Stomach smooth muscle (tissue), 2 donors: Measurements from ENCODE around the gene HDAC8.
A peak's percentile ranks its signal among the peaks of the same experiment; 100 is the strongest.
"Not testable (repeated sequence)": the region's sequence is repeated elsewhere in the genome, so short reads cannot be mapped to it uniquely, and the experiment has no call there.

ENCODE experiments used
- H3K27ac ChIP-seq: one replicate; pipeline ENCODE4 v1.7.0; 2013; ENCODE audit warnings: mild to moderate bottlenecking, low read length, inconsistent platforms
- H3K27me3 ChIP-seq, 2 donors: one replicate each; pipeline ENCODE4 v1.7.0; 2013; ENCODE audit warnings: low read length in 2 of 2; ENCODE audit not compliant: insufficient read depth in 2 of 2, control insufficient read depth in 1 of 2
- H3K36me3 ChIP-seq, 2 donors: one replicate each; pipeline ENCODE4 v1.7.0; 2013; ENCODE audit warnings: low read length in 2 of 2; ENCODE audit not compliant: control insufficient read depth in 2 of 2, insufficient read depth in 2 of 2
- H3K4me1 ChIP-seq: one replicate; pipeline ENCODE4 v1.7.0; 2013; ENCODE audit warnings: low read length; ENCODE audit not compliant: control insufficient read depth, insufficient read depth
- H3K4me3 ChIP-seq, 2 donors: one replicate each; pipeline ENCODE4 v1.7.0; 2013; ENCODE audit warnings: low read length in 2 of 2
- H3K9ac ChIP-seq, 2 donors: one replicate each; pipeline ENCODE4 v1.7.0; 2013; ENCODE audit warnings: low read length in 2 of 2, mild to moderate bottlenecking in 1 of 2
- H3K9me3 ChIP-seq, 2 donors: one replicate each; pipeline ENCODE4 v1.7.0; 2013; ENCODE audit warnings: low read length in 2 of 2; ENCODE audit not compliant: control insufficient read depth in 2 of 2
- donor health status: healthy.
- donor health status: Pancreatic carcinoma.

Gene HDAC8

DNA sequence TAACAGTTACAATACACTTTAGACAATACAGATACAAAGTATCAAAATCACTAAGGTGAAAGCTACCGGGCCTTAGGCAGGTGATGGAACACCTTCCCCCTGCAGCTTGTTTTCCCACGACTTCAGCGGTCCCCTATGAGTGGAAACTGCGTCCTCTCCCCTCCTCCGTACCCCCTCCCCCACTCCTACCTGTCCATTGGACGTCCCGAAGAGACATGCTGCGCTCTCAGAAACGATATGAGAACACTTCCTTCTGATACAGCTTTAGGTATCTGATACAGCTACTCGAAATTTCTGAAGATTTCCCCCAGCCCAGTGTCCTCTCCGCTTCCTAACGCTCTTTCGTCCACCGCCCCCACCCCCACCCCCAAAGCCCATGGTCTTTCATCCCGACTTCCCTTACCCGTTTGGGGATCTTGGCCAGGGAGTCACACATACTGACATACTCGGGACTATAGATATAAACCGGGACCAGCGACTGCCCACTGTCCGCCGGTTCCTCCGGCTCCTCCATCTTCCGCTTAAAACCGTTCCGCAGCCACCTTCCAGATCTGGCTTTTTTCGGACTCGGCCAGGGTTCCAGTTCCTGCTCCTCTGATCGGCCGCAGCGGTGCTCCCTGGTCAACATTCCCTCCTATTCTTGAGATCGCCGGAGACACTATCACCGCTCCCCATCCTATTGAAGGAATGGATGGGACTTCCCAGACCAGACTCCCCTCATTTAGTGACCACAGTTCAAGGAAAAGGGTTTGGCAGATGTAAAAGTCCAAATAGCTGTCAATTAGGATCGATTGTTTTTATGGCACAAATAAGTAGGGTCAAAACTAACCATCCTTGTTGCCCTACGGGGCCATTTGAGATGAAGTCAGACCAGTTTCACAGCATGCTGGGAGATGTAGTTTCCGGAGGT is at the start of gene HDAC8:
HDAC8 (minus strand) TSS at position 596 of the 910 bp plus-strand sequence; CDS start at position 514, 82 bp downstream.
- H3K4me1 ChIP-seq, result no peaks in the 10 kb centered on the region

GRCh38 chrX:72621625-72622485 is 49.2 kb upstream of the HDAC8 start:
- no peak overlapping the region for H3K27ac ChIP-seq
- H3K4me3 ChIP-seq, result no peak overlapping the region
- no peaks in the 10 kb centered on the region for H3K4me1 ChIP-seq
- H3K36me3 ChIP-seq, result no peaks in the 10 kb centered on the region
- no peaks in the 10 kb centered on the region for H3K27me3 ChIP-seq
- H3K9me3 ChIP-seq, result no peaks in the 10 kb centered on the region
- H3K9ac ChIP-seq, result no peak overlapping the region

More for the DNA sequence above, at the start of gene HDAC8:
- peak within 1 kb of the TSS; percentile 73 to 86 for H3K9ac ChIP-seq
- H3K36me3 ChIP-seq, result peaks cover 6 to 8% of the 10 kb centered on the region in 2 donors
- H3K27ac ChIP-seq, result peak within 1 kb of the TSS; percentile 69
- no peaks in the 10 kb centered on the region for H3K9me3 ChIP-seq
- peak within 1 kb of the TSS; percentile 77 to 87 for H3K4me3 ChIP-seq
- H3K27me3 ChIP-seq, result peaks cover 0 to 6% of the 10 kb centered on the region in 2 donors

- no peak overlapping the region for H3K9ac ChIP-seq
- H3K4me1 ChIP-seq, result no peaks in the 10 kb centered on the region
- H3K27ac ChIP-seq, result peak overlapping the region; percentile 2
- H3K27me3 ChIP-seq, result no peaks in the 10 kb centered on the region
- H3K9me3 ChIP-seq, result no peaks in the 10 kb centered on the region
- H3K4me3 ChIP-seq, result no peak overlapping the region
- H3K36me3 ChIP-seq, result no peaks in the 10 kb centered on the region
Measured at GRCh38 chrX:72621163-72621562, 48.5 kb upstream of the HDAC8 start.

GRCh38 chrX:72620550-72621145 is 48.0 kb upstream of the HDAC8 start:
- Histone ChIP-seq H3K27me3 (no peaks in the 10 kb centered on the region), H3K9ac (no peak overlapping the region), H3K9me3 (no peaks in the 10 kb centered on the region), H3K27ac (peak overlapping the region; percentile 2), H3K4me3 (no peak overlapping the region), H3K36me3 (no peaks in the 10 kb centered on the region), H3K4me1 (no peaks in the 10 kb centered on the region)

DNA sequence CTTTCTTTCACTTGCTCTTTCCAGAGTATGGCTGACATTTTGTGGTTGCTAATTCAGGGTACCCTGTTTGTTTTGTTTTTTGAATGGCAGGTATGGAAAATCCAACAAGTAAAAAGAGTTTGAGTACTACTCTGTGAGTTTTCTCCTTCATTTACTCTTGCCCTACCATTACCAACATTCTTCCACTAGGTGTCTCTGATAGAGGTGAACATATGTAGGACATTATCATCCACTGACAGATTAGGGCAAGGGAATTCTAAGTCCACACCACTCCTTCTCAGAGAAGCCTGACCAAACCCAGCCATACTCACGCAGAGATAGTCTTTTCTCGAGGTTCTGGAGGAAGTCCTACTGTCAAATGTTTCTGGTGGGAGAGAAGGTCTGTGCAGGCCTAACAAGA is 36.7 kb upstream of the HDAC8 start:
- Histone ChIP-seq H3K4me1 (no peaks in the 10 kb centered on the region), H3K27me3 (no peaks in the 10 kb centered on the region), H3K4me3 (no peak overlapping the region), H3K36me3 (no peaks in the 10 kb centered on the region), H3K9ac (no peak overlapping the region), H3K9me3 (no peaks in the 10 kb centered on the region), H3K27ac (no peak overlapping the region)

DNA sequence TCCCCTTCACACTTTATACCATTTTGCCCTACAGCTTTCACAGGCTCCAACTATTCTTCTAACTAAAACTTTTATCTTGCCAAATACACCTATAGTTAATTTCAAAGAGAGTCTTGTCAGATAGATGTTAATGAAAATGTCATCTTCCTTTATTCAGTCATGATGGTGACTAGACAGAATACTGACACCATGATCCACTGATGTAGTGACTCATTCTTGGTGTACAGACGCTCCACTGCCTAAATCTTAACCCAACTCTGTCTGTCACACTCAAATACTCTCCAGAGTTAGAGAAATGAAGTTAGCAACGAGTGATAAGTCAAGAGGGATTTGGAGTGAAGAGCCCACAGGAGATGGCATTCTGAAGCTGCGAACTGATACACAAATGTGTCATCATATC is 32.1 kb upstream of the HDAC8 start:
- Histone ChIP-seq H3K4me3 (no peak overlapping the region), H3K4me1 (no peaks in the 10 kb centered on the region), H3K27me3 (no peaks in the 10 kb centered on the region), H3K9me3 (no peaks in the 10 kb centered on the region), H3K36me3 (no peaks in the 10 kb centered on the region), H3K27ac (no peak overlapping the region), H3K9ac (no peak overlapping the region)

- H3K9ac ChIP-seq, result no peak overlapping the region
- H3K9me3 ChIP-seq, result no peaks in the 10 kb centered on the region
Measured at GRCh38 chrX:72604112-72604511, 31.5 kb upstream of the HDAC8 start.

DNA sequence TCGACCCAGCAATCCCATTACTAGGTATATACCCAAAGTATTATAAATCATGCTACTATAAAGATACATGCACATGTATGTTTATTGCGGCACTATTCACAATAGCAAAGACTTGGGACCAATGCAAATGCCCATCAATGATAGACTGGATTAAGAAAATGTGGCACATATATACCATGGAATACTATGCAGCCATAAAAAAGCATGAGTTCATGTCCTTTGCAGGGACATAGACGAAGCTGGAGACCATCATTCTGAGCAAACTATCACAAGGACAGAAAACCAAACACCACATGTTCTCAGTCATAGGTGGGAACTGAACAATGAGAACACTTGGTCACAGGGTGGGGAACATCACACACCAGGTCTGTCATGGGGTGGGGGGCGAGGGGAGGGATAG is 18.4 kb upstream of the HDAC8 start:
- H3K4me1 ChIP-seq, H3K27me3 ChIP-seq, H3K4me3 ChIP-seq, H3K27ac ChIP-seq, H3K36me3 ChIP-seq, H3K9ac ChIP-seq, H3K9me3 ChIP-seq: not testable (repeated sequence)

More at GRCh38 chrX:72604112-72604511, 31.5 kb upstream of the HDAC8 start:
- H3K27ac ChIP-seq, result no peak overlapping the region
- no peak overlapping the region for H3K4me3 ChIP-seq
- no peaks in the 10 kb centered on the region for H3K36me3 ChIP-seq
- no peaks in the 10 kb centered on the region for H3K27me3 ChIP-seq
- no peaks in the 10 kb centered on the region for H3K4me1 ChIP-seq

DNA sequence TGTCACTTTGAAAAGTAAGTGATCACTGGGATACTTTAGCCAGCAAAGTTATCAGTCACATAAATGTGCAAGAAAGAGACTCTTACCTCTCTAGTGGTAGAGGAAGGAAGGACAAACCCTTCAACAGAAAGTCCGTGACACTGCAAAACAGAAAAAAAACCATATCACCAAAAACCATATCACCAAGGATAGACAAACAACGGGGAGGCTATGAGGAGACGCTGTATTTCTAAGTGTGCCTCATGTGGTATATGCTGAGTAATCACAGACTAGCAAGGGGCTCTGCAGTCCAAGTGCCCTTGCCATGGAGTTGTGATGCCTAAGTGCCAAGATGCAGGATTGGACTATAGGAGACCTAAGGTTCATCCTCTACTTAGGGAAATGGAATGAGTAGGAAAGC is 11.5 kb upstream of the HDAC8 start:
- H3K4me3 ChIP-seq, result no peak overlapping the region
- no peaks in the 10 kb centered on the region for H3K4me1 ChIP-seq
- H3K27ac ChIP-seq, result no peak overlapping the region
- peaks cover 0 to 4% of the 10 kb centered on the region in 2 donors for H3K36me3 ChIP-seq
- peaks cover 0 to 2% of the 10 kb centered on the region in 2 donors for H3K27me3 ChIP-seq
- H3K9me3 ChIP-seq, result no peaks in the 10 kb centered on the region
- no peak overlapping the region for H3K9ac ChIP-seq

GRCh38 chrX:72576141-72576894 is 3.7 kb upstream of the HDAC8 start:
- H3K27ac ChIP-seq, result no peak overlapping the region
- peaks cover 0 to 5% of the 10 kb centered on the region in 2 donors for H3K27me3 ChIP-seq
- H3K9me3 ChIP-seq, result no peaks in the 10 kb centered on the region
- H3K36me3 ChIP-seq, result peaks cover 0 to 4% of the 10 kb centered on the region in 2 donors
- H3K4me1 ChIP-seq, result no peaks in the 10 kb centered on the region
- H3K4me3 ChIP-seq, result no peak overlapping the region
- no peak overlapping the region for H3K9ac ChIP-seq
